Nephron progenitor cell (in vitro differentiated cells): ENCODE results near the gene PMVK.

Experiments used
- DNase-seq: peaks from one replicate; pipeline ENCODE4 v3.0.0; 2021
- H3K27ac Mint-ChIP-seq: 2 replicates; pipeline ENCODE4 v1.8.0; 2021; ENCODE audit warnings: mild to moderate bottlenecking, moderate library complexity, mixed read lengths
- H3K27me3 Mint-ChIP-seq: 2 replicates; pipeline ENCODE4 v1.8.0; 2021; ENCODE audit warnings: mild to moderate bottlenecking, low read depth, mixed read lengths; ENCODE audit not compliant: poor library complexity
- H3K36me3 Mint-ChIP-seq: 2 replicates; pipeline ENCODE4 v1.8.0; 2021; ENCODE audit warnings: low read depth, mixed read lengths
- H3K4me1 Mint-ChIP-seq: 2 replicates; pipeline ENCODE4 v1.8.0; 2021; ENCODE audit warnings: mixed read lengths
- H3K4me3 Mint-ChIP-seq: 2 replicates; pipeline ENCODE4 v1.8.0; 2021; ENCODE audit warnings: mild to moderate bottlenecking, moderate library complexity, mixed read lengths
- H3K9me3 Mint-ChIP-seq: 2 replicates; pipeline ENCODE4 v1.8.0; 2021; ENCODE audit warnings: mild to moderate bottlenecking, moderate library complexity, mixed read lengths
- TF ChIP-seq, protein P1 (sequence below): fragments of 200-600 bp; sonication (generic); IDR thresholded peaks from 2 replicates; pipeline ENCODE4 v1.5.0; 2021; ENCODE audit warnings: antibody characterized with exemption

PMVK gene

DNA sequence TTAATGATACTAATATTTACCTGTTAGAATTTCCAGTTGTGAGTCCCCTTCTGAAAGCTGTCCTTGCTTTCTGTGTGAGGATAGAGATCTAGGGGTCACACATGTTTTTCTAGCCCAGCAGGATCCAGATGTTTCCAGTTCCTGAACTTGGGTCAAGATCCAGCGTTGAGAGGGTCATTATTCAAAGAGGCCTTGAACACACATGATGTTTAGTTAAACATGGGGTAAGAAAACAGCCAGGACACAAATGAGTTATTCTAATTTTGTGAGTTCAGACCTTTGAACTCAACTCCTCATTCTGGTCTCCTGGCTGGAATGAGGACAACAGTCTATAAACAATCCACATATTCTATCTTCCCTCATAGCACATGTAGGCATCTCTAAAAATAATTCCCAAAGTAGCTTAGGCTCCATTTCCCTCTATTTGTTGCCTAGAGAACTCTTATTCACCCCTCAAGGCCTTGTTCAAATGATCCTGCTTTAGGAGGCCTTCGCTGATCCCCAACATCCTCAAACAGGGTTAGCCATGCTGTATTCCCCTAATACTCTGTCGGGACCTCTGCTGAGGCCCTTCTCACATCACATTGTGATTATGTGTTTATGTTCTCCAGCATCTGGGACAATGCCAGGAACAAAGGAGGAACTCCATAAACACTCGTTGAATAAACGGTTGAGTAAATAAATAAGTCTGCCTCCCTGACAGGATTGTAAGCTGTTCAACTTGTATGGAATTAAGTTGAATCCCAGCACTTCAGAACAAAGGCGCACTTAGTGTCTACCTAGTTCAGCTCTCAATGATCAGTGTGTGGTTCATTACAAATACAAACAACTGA lies 51.4 kb downstream of the PMVK start:
- H3K4me1 Mint-ChIP-seq, result peaks cover 24% of the 10 kb centered on the region
- H3K9me3 Mint-ChIP-seq, result no peaks in the 10 kb centered on the region
- H3K27me3 Mint-ChIP-seq, result peaks cover 31% of the 10 kb centered on the region
- no peak overlapping the region for H3K4me3 Mint-ChIP-seq
- TF ChIP-seq, protein P1, sequence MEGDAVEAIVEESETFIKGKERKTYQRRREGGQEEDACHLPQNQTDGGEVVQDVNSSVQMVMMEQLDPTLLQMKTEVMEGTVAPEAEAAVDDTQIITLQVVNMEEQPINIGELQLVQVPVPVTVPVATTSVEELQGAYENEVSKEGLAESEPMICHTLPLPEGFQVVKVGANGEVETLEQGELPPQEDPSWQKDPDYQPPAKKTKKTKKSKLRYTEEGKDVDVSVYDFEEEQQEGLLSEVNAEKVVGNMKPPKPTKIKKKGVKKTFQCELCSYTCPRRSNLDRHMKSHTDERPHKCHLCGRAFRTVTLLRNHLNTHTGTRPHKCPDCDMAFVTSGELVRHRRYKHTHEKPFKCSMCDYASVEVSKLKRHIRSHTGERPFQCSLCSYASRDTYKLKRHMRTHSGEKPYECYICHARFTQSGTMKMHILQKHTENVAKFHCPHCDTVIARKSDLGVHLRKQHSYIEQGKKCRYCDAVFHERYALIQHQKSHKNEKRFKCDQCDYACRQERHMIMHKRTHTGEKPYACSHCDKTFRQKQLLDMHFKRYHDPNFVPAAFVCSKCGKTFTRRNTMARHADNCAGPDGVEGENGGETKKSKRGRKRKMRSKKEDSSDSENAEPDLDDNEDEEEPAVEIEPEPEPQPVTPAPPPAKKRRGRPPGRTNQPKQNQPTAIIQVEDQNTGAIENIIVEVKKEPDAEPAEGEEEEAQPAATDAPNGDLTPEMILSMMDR, result no peak
- H3K36me3 Mint-ChIP-seq, result no peaks in the 10 kb centered on the region
- no peak for DNase-seq
- H3K27ac Mint-ChIP-seq, result no peak overlapping the region

- TF ChIP-seq, protein P1, result no peak
- Mint-ChIP-seq H3K27me3 (peaks cover 34% of the 10 kb centered on the region), H3K4me3 (no peak overlapping the region), H3K27ac (peak overlapping the region; percentile 15), H3K36me3 (no peaks in the 10 kb centered on the region), H3K4me1 (peaks cover 24% of the 10 kb centered on the region), H3K9me3 (no peaks in the 10 kb centered on the region)
- DNase-seq, result no peak
Measured at GRCh38 chr1:154883919-154884868, 52.3 kb downstream of the PMVK start.

- H3K27me3 Mint-ChIP-seq, result peaks cover 24% of the 10 kb centered on the region
- no peaks in the 10 kb centered on the region for H3K36me3 Mint-ChIP-seq
- peaks cover 30% of the 10 kb centered on the region for H3K4me1 Mint-ChIP-seq
- TF ChIP-seq, protein P1, result no peak
- H3K4me3 Mint-ChIP-seq, result no peak overlapping the region
- H3K9me3 Mint-ChIP-seq, result no peaks in the 10 kb centered on the region
- DNase-seq, result no peak
- no peak overlapping the region for H3K27ac Mint-ChIP-seq
Measured at GRCh38 chr1:154881820-154882535, 54.5 kb downstream of the PMVK start.

- Mint-ChIP-seq H3K27me3 (peaks cover 21% of the 10 kb centered on the region), H3K4me3 (no peak overlapping the region), H3K4me1 (peaks cover 29% of the 10 kb centered on the region), H3K9me3 (no peaks in the 10 kb centered on the region), H3K36me3 (no peaks in the 10 kb centered on the region), H3K27ac (no peak overlapping the region)
- TF ChIP-seq, protein P1, result no peak
- DNase-seq, result no peak
Measured at GRCh38 chr1:154880671-154881070, 55.8 kb downstream of the PMVK start.

- H3K27me3 Mint-ChIP-seq, result peaks cover 23% of the 10 kb centered on the region
- H3K4me1 Mint-ChIP-seq, result peaks cover 16% of the 10 kb centered on the region
- TF ChIP-seq, protein P1, result no peak
- no peak overlapping the region for H3K4me3 Mint-ChIP-seq
- H3K9me3 Mint-ChIP-seq, result no peaks in the 10 kb centered on the region
- H3K27ac Mint-ChIP-seq, result no peak overlapping the region
- H3K36me3 Mint-ChIP-seq, result no peaks in the 10 kb centered on the region
- no peak for DNase-seq
Measured at GRCh38 chr1:154879038-154879421, 57.5 kb downstream of the PMVK start.
